Hematopoietic multipotent progenitor cell treated with erythropoietin and hydrocortisone succinate and interleukin-3 and kit ligand, for 17 days (in vitro differentiated cells): ENCODE measurements around the gene KCNMB4.
"Not testable (repeated sequence)": the region's sequence is repeated elsewhere in the genome, so short reads cannot be mapped to it uniquely, and the experiment has no call there.

Source experiments
- DNase-seq: peaks from one replicate; pipeline ENCODE4 v3.0.0-alpha.2; 2015; ENCODE audit warnings: low spot score

Gene KCNMB4

GRCh38 chr12:70372881-70373280 lies 6.8 kb downstream of the KCNMB4 start:
- DNase-seq, result no peak

- DNase-seq, result no peak
Measured at GRCh38 chr12:70379846-70380245, 13.8 kb downstream of the KCNMB4 start.

GRCh38 chr12:70383484-70383883 lies 17.4 kb downstream of the KCNMB4 start:
- DNase-seq, result no peak

- DNase-seq, result no peak
Measured at GRCh38 chr12:70383886-70384285, 17.8 kb downstream of the KCNMB4 start.

GRCh38 chr12:70386771-70387170 lies 20.7 kb downstream of the KCNMB4 start:
- no peak for DNase-seq

- no peak for DNase-seq
Measured at GRCh38 chr12:70389678-70390077, 23.6 kb downstream of the KCNMB4 start.

GRCh38 chr12:70392631-70393030 lies 26.5 kb downstream of the KCNMB4 start:
- DNase-seq, result not testable (repeated sequence)

GRCh38 chr12:70393787-70394499 lies 27.9 kb downstream of the KCNMB4 start:
- DNase-seq, result no peak

- DNase-seq, result no peak
Measured at GRCh38 chr12:70398002-70398401, 31.9 kb downstream of the KCNMB4 start.

GRCh38 chr12:70398862-70399261 lies 32.8 kb downstream of the KCNMB4 start:
- no peak for DNase-seq

- DNase-seq, result no peak
Measured at GRCh38 chr12:70399311-70399710, 33.2 kb downstream of the KCNMB4 start.

- DNase-seq, result no peak
Measured at GRCh38 chr12:70400124-70400523, 34.0 kb downstream of the KCNMB4 start.

- DNase-seq, result no peak
Measured at GRCh38 chr12:70402597-70402996, 36.5 kb downstream of the KCNMB4 start.

- no peak for DNase-seq
Measured at GRCh38 chr12:70403826-70404225, 37.7 kb downstream of the KCNMB4 start.

GRCh38 chr12:70408004-70408790 lies 42.1 kb downstream of the KCNMB4 start:
- DNase-seq, result no peak

- no peak for DNase-seq
Measured at GRCh38 chr12:70415987-70416386, 49.9 kb downstream of the KCNMB4 start.

- no peak for DNase-seq
Measured at GRCh38 chr12:70417121-70417520, 51.0 kb downstream of the KCNMB4 start.

GRCh38 chr12:70418101-70418500 lies 52.0 kb downstream of the KCNMB4 start:
- DNase-seq, result no peak

GRCh38 chr12:70422631-70423030 lies 56.5 kb downstream of the KCNMB4 start:
- no peak for DNase-seq

- DNase-seq, result no peak
Measured at GRCh38 chr12:70426620-70427019, 60.5 kb downstream of the KCNMB4 start.

GRCh38 chr12:70427611-70428010 lies 61.5 kb downstream of the KCNMB4 start:
- no peak for DNase-seq

- DNase-seq, result no peak
Measured at GRCh38 chr12:70430400-70430799, 64.3 kb downstream of the KCNMB4 start.

- no peak for DNase-seq
Measured at GRCh38 chr12:70436836-70437235, 70.7 kb downstream of the KCNMB4 start.
